Posterior cingulate gyrus (tissue), 11 donors: Measurements from ENCODE around the gene ARL3.
A peak's percentile ranks its signal among the peaks of the same experiment; 100 is the strongest.
"Not testable (repeated sequence)": the region's sequence is repeated elsewhere in the genome, so short reads cannot be mapped to it uniquely, and the experiment has no call there.

Experiments
- DNase-seq, 10 donors: peaks; one replicate each; pipeline versions ENCODE4 v3.0.0 to v3.0.0-alpha.2; 2020 to 2021; ENCODE audit warnings: mixed read lengths in 3 of 10
- intact Hi-C: fragments of 100-400 bp; cut with DNase I; formaldehyde crosslinking; loops from one replicate; pipeline ENCODE4 v1.15.1; 2023

ARL3 gene, protein sequence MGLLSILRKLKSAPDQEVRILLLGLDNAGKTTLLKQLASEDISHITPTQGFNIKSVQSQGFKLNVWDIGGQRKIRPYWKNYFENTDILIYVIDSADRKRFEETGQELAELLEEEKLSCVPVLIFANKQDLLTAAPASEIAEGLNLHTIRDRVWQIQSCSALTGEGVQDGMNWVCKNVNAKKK

DNA sequence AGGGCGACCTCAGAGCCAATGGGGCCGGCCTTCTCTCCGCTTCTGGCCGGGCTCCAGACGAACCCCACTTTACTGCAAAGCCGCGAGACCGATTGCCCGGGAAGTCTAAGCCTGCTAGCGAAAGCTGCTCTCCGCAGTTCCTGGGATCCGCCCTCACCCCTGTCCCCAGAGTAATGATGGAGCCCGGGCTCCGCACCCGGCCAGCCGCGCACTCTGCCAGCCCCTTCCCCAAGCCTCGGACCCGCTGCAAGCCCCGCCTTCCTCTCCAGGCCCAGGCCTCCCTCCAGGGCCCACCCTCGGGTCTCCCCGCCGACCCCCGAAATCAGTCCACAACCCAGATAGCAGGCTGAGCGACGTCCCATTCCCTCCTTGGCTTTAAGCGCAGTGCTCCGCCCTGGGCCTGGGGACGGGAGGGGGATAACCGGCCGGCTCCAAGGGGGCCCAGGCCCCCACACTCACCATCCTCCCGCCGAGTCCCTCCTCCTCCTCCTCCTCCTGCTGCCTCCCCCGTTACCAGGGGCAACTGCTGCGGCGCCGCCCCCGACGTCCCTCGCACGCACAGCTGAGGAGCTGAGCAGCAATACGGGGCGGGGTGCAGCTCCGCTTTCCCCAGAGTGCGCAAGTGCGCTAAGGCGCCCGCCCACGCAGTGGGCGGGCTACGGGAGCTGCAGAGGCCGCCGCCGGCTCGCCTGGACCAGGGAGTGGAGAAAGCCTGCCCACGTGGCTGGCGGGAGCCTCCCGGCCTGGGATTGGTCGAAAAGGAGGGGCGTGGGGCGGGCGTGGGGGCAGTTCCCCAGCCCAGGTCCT lies at the start of gene ARL3:
TSS of gene ARL3 (minus strand) at position 584 of the 807 bp plus-strand sequence. CDS start at position 462, 122 bp downstream.
- DNase-seq, result peak; percentile 96 to 100 (median 98)
- intact Hi-C loops, result loop anchor here (2.0 to 5.0 kb wide), 2 partner anchors 37 to 69 kb away; partner anchors contain the start of gene TRIM8

DNA sequence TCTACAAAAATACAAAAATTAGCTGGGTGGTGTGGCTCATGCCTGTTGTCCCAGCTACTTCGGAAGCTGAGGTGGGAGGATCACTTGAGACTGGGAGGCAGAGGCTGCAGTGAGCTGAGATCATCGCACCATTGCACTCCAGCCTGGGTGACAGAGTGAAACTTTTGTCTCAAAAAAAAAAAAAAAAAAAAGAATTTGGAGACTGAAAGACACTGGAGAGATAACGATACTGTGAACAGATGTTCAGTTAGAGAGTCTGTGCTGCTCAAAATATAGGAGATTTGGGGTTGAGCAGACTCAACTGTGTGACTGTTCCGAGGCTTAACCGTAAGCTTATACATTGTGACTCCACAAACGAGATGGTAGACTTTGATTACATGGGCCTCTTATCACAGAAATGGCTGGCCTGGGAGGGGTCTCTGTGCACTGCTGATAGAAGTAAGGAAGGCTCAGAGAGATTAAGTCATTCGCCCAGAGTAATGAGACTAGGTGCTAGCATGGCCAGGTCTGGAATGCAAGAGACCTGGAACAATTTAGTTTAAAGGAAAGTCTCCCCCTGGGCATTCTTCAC lies 48.9 kb upstream of the ARL3 start:
- intact Hi-C loops, result no loop called here
- DNase-seq, result no peak

DNA sequence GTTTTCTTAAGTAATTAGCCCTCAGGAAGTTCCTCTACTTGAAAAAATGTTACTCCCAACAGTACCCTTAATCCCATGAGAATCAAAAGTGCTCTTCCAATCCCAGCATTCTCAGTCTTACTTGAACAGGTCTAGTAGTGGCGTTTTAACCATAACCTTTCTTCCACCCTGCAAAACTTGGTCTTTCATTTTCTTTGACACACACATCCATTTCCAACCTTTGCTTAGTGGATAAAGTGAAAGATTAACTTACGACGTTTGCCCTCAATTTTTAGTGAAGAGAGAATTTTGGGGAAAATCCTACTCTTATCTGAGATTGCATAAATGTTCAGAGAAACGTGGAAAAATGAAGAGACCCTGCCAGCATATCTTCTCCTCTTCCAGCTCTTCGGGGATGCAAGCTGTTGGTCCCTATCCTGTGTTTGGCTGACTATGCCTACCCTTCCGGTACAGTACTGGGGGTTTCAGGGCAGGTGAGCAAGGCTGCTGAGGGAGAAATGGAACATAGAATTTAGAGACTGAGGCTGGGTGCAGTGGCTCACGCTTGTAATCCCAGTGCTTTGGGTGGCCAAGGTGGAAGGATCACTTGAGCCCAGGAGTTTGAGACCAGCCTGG lies 48.3 kb upstream of the ARL3 start:
- intact Hi-C loops, result no loop called here
- no peak for DNase-seq

DNA sequence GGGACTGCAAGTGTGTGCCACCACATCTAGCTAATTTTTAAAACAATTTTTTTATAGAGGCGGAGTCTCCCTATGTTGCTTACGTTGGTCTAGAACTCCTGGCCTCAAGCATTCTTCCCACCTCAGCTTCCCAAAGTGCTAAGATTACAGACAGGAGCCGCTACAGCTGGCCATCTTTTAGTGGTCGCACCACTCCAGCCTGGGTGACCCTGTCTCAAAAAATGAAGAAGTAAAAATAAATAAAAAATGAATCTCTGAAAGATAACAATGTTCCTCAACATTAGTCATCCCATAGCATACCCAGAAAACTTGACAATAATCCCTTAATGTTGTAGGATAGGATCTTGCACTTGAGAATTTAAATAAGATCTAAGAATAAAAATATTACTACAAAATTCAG lies 47.8 kb upstream of the ARL3 start:
- intact Hi-C loops, result no loop called here

DNA sequence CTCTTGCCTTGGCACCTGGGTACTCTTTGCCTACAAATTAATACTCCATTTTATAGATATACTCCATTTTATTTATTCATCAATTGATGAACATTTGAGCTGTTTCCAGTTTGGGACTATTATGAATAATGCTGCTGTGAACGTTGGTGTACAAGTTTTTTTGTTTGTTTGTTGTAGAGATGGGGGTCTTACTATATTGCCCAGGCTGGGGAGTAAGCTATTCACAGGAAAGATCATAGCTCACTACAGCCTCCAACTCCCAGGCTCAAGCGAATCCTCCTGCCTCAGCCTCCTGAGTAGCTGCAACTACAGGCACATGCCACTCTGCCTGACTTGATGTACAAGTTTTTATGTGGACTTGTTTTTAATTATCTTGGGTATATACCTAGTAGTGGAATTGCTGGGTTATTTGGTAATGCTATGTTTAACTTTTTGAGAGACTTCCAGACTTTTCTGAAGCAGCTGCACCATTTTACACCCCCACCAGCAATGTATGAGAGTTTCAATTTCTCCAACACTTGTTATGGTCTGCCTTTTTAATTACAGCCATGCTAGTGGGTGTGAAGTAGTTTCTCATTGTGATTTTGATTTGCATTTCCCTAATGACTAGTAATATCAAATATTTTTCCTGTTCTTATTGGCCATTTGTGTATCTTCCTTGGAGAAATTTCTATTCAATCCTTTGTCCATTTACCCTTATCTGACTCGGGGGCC lies 45.5 kb upstream of the ARL3 start:
- intact Hi-C loops, result no loop called here
- DNase-seq, result no peak

More for the DNA sequence above, 47.8 kb upstream of the ARL3 start:
- no peak for DNase-seq

DNA sequence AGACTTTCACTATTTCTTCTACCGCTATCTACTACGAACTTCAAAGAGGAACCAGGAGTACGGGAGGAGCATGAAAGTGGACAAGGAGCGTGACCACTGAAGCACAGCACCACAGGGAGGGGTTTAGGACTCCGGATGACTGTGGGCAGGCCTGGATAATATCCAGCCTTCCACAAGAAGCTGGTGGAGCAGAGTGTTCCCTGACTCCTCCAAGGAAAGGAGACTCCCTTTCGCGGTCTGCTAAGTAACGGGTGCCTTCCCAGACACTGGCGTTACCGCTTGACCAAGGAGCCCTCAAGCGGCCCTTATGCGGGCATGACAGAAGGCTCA lies 44.7 kb upstream of the ARL3 start:
- intact Hi-C loops, DNase-seq: not testable (repeated sequence)

DNA sequence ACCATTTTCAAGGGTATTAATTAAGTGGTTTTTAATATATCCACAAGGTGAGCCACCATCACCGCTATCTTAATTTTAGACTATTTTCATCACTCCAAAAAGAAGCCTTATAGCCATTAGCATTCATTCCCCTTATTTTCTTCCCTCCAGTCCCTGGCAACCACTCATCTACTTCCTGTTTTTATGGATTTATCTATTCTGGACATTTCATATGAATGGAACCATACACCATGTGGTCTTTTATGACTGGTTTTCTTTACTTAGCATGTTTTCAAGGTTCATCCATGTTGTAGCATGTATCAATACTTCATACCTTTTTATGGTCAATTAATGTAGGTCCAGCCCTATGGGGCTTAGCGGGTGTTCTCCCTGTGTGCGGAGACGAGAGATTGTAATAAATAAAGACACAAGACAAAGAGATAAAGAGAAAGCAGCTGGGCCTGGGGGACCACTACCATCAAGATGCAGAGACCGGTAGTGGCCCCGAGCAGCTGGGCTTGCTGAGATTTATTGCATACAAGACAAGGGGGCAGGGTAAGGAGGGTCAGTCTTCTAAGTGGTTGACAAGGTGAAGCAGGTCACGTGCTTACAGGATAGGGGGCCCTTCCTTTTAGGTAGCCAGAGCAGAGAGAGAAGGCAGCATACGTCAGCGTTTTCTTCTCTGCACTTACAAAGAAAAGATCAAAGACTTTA lies 44.2 kb upstream of the ARL3 start:
- intact Hi-C loops, result no loop called here
- no peak for DNase-seq

DNA sequence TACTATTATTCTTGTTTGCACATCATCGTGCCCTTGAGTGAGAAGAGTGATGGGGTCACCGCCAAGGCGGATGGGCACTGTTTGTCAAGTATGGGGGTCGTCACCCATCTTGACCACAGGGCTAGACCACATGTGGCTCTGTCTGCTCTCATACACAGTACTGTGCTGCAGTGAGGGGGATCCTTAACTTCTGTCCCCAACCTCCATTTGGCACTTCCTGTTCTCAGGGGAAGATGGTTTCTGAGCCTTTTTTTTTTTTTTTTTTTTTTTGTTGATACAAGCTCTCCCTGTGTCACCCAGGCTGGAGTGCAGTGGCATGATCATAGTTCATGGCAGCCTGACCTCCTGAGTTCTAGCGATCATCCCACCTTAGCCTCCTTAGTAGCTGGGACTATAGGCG lies 43.1 kb upstream of the ARL3 start:
- DNase-seq, result no peak
- intact Hi-C loops, result no loop called here

DNA sequence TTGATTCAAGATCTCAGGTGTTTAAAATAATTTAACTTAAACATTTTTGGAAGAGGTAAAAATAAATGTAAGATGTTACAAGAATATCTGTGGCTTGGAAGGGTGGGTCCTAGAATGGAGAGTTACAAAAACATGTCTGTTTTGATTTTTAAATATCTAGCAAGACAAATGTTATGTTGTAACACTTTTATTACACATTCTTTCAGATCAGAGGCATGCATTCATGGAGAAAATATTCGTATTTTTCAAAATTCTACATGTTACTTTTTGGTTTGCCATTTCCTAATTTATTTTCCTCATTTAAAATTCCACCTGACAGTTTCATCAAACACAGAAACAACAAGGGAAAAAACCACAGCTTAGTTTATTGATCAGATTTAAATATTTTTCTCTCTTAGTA lies 39.5 kb upstream of the ARL3 start:
- DNase-seq, result no peak
- intact Hi-C loops, result no loop called here

DNA sequence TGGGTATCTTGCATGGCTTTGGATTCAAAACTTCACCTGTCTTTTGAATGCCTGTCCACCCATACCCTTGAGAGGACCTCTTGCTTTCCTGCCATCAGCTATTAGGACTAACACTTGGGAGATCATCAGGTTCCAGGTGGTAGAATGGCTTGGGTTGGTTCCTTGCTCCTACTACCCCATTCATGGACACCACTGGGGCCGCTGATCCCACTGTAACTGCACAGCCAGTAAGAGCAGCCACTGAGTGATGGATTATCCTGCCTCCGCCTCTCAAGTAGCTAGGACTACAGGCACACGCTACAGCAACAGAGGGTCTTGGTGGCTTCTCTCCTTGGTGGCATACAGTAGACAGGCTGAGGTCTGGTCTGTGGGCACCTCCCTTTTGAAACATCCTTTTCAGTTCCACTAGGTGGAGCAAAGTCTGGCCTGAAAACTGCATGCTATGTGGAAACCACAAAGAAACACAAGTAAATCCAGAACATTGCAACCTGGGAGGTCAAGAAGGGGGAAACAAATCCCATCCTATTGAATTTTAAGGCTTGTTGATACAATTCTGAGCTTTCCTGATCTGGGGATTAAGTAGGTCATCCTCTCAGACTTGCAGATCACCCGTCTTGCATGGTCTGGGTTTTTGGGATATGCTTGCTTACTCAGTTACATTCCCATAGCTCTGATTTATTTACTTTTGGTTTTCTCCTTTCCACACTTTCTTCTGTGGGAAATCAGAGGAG lies 38.9 kb upstream of the ARL3 start:
- intact Hi-C loops, result no loop called here
- DNase-seq, result no peak

DNA sequence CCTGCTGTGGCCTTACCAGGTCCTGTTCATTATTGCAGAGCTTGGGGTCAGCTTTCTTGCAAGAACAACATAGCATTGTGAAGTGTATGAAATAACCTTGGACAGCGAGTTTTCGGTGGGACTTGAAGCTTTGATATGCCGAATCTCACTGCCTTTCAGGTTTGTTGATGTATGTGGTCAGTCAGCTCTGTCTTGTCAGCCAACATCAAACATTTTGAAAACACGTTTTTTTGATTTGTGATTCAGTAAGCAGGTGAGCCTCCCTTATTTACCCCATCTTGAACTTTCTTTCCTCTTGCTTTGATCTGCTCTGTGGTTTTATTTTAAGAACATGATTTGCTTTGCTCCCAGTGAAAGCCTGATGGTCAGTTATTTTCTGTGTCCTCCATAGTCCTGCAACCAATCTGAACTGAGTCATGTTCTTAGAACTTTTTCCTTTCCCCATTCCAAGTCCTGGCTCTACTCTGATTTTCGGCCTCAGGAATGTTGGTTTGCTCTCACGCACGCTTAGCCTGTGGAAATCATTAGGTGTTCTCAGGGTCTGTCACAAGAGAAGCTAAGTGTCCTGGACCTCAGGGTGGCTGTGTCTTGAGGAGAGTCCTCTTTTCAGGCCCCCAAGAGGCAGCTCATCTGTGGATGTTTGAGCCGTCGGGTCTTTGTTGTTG lies 38.2 kb upstream of the ARL3 start:
- no peak for DNase-seq
- intact Hi-C loops, result no loop called here

DNA sequence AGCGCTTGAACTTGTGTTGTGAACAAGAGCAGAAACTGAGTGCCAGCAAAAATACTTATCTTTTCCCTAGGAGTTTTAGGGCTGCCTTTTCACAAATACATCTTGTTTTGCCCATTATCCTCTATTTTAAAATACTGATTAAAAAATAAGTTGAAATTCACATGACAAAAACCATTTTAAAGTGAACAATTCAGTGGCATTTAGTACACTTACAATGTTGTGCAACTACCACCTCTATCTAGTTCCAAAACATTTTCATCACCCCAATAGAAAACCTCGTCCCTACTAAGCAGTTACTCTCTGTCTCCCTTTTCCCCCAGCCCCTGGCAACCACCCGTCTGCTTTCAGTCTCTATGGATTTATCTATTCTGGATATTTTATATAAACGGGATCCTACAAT lies 31.0 kb upstream of the ARL3 start:
- peak in 1 of 10 donors; percentile 6 for DNase-seq
- intact Hi-C loops, result no loop called here

DNA sequence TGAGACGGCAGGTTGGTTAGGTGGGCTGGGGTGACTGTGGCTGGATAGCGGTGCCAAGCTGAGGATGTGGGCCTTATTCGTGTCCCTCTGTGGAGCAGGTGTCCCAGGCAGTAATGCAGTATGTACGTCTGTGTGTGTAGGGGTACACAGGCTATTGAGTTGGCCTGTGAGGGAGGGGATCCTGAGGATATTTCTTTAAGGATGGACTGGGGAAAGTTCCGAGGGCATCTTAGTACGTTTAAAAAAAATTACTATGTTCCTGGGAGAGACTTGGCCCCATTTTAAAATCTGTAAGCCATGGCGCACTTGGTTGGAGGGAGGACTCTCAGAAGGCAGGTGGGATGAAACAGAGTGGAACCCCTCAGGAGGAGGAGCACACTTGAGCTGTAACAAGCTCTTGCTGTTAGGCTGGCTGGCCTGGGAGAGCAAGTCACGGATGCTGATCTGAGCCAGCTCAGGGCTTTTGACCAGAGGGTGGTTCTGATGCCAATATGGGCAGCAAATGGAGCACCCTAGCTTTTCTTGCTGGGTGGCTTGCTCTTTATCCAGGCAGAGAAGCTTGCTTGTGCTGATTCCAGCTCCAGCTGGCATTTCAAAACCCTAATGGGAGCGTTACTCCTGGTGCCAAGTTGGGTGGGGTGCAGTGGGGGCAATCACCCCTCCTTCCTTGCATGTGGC lies 30.3 kb upstream of the ARL3 start:
- peak in 4 of 10 donors; percentile 18 to 72 (median 41) for DNase-seq
- intact Hi-C loops, result no loop called here

DNA sequence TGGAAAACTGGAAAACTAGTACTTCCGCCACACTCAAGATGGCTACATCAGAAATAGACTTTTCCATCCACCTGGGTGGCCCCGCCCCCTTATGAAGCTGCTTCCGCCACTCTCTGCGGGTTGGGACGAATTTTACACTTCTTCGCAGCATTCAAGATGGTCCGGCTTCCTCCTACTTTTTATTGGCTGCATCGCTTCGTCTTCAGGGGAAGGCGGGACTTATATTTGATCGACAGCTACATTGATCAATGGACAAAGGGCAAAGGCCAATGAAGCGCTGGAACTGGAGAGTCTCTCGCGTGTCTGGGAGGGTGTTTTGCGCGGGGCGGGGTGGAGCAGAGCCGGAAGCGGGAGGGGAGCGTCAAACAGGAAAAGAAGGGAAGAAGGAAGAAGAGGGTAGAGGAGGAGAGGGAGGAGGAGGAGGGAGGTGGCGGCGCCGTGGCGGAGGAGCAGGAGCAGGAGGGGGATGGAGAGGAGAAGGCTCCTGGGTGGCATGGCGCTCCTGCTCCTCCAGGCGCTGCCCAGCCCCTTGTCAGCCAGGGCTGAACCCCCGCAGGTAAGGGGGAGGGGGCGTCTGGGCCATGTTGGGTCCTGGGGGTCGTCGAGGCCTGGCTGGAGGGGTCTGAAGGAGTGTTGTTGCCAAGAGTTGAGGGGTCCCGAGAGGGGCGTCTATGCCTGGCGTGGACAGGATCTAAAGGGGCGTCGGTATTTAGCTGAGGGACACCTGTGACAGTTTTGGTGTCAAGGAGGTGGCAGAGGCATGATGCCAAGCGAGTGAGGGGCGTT lies 29.6 kb upstream of the ARL3 start, which contains the start of gene WBP1L:
TSS of gene WBP1L (plus strand) at position 361 of the 786 bp plus-strand sequence. CDS start at position 467, 106 bp downstream.
- intact Hi-C loops, result loop anchor here (1.0 kb wide), 1 partner anchor 111 kb away; the partner anchor contains the start of gene BORCS7
- DNase-seq, result peak; percentile 91 to 99 (median 94)

DNA sequence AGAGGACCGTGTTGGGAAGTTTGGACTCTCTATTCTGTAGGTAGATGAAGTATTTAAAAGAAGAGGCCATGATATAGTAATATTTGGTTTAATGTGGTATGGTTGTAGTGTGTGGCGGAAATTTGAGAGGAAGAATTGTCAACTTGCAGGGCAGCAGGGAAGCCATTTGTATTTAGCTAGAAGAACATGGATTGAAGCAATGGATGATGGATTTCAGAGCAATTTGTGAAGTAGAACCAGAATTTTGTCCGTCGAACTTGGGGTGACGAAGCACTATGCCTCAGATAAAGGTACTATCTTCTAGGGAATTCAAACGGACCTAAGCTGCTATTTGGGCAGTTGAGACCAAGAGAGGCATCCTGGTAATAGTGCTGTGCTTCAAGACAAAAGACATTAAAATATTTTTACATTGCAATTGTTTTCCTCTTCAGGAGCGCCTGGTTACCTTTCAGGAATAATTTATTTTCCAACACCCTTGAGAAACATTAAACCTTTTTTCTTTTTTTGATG lies 28.9 kb upstream of the ARL3 start:
- intact Hi-C loops, result loop anchor here (1.0 kb wide), 1 partner anchor 111 kb away; the partner anchor contains the start of gene BORCS7
- DNase-seq, result no peak

DNA sequence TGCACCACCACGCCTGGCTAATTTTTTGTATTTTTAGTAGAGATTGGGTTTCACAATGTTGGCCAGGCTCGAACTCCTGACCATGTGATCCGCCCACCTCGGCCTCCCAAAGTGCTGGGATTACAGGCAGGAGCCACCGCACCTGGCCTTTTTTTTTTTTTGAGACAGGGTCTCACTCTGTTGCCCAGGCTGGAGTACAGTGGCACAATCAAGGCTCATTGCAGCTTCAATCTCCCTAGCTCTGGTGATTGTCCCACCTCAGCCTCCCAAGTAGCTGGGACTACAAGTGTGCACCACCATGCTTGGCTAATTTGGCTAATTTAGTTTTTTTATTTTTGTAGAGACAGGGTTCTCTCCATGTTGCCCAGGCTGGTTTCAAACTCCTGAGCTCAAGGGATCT lies 28.1 kb upstream of the ARL3 start:
- intact Hi-C loops, result not testable (repeated sequence)

DNA sequence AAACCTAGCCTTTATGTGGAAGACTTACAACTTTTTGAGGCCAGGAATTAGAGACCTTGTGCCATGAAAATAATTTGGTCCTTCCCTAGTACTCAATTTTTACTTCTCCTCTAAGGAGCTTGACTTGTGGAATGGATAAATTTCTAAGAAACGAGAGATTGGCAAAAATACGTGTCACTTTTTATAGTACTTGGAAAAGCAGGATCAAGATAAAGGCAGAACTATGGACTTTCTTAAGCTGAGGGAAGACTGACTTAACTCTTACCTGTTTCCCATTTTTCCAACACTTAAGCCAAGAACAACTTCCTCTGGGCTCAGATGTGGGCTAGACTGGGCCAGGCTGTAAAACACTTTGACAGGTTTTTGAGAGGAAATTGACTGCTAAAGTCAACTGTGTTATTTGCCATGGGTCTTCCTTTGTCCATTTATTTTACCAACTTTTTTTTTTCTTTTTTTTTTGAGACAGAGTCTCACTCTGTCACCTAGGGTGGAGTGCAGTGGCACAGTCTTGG lies 27.6 kb upstream of the ARL3 start:
- peak in 1 of 10 donors; percentile 13 for DNase-seq
- intact Hi-C loops, result no loop called here

More for the DNA sequence above, 28.1 kb upstream of the ARL3 start:
- peak in 1 of 10 donors; percentile 3 for DNase-seq
